Measurements from ENCODE around the gene PTPRB. TPM values are rescaled to one million over a fixed set of nuclear protein-coding genes. Genes with fewer than 3 reads are reported as not detected.

PTPRB gene
- total RNA-seq, 4 donors from 2014 or later, result 12.5 to 40.3 (median 26.8) TPM

GRCh38 chr12:70670948-70671347, 33.7 kb upstream of the PTPRB start:
- TF ChIP-seq POLR2A (IDR thresholded peaks at IDR 0.05), result no peak
- TF ChIP-seq POLR2AphosphoS5 (IDR thresholded peaks at IDR 0.05), result no peak
- TF ChIP-seq CTCF (IDR thresholded peaks at IDR 0.05), result no peak
- TF ChIP-seq EP300 (IDR thresholded peaks at IDR 0.05), result no peak
- no peak for ATAC-seq
- Histone ChIP-seq H3K4me3 (no peak overlapping the region), H3K4me1 (no peaks in the 10 kb centered on the region), H3K9me3 (no peaks in the 10 kb centered on the region), H3K36me3 (no peaks in the 10 kb centered on the region), H3K27me3 (no peaks in the 10 kb centered on the region), H3K27ac (no peak overlapping the region)
- WGBS, 2 donors (ENCODE audit: low coverage in 1 of 2), result 51 to 53% methylated on average over 3 of the region's 3 CpGs

DNA sequence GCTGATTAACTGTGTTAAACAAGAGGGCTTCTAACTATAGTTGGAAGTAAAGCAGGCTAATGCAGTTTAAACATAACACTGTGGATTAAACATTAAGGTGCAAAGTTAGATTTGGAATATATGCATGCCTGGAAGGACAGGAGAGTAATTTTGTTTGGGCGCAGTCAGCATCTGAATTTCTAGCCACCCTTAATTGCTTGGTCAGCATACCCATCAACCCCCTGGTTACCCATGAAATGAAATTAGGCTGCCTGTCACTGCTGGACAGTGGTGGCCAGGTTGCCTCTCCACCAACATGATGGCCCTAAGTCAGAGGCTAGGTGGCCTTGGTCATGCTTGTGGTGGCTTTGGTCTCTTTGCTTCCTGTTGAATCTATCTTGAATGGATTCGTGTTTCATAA, 30.0 kb upstream of the PTPRB start:
- Histone ChIP-seq H3K27ac (no peak overlapping the region), H3K4me1 (no peaks in the 10 kb centered on the region), H3K27me3 (no peaks in the 10 kb centered on the region), H3K4me3 (no peak overlapping the region), H3K9me3 (no peaks in the 10 kb centered on the region), H3K36me3 (no peaks in the 10 kb centered on the region)
- WGBS, 2 donors (ENCODE audit: low coverage in 1 of 2), result 95 to 100% methylated on average over 2 of the region's 2 CpGs
- ATAC-seq, result no peak
- no peak for TF ChIP-seq POLR2A (IDR thresholded peaks at IDR 0.05)
- TF ChIP-seq POLR2AphosphoS5 (IDR thresholded peaks at IDR 0.05), result no peak
- TF ChIP-seq EP300 (IDR thresholded peaks at IDR 0.05), result no peak
- TF ChIP-seq CTCF (IDR thresholded peaks at IDR 0.05), result no peak

DNA sequence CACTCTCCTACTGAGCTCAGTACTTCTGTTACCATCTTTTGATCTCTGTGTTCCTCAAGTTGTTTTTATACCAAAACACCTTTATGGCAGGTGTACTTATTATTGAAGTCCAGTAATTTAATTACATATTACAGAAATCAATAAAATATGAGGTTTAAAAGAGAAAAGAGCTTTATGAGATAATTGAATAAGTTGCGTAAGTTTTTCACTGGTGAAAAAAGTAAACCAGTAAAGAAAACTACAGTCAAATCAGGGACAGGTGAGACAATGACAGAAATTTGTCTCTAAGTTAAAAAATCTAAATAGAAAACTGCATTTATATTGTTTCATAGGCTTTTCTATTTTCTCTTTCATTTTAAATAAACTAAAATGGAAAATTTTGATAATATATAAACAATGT, 29.1 kb upstream of the PTPRB start:
- ATAC-seq, result no peak
- Histone ChIP-seq H3K4me1 (no peaks in the 10 kb centered on the region), H3K4me3 (no peak overlapping the region), H3K9me3 (no peaks in the 10 kb centered on the region), H3K27me3 (no peaks in the 10 kb centered on the region), H3K36me3 (no peaks in the 10 kb centered on the region), H3K27ac (no peak overlapping the region)
- WGBS, 2 donors (ENCODE audit: low coverage in 1 of 2), result 100% methylated on average over 1 of the region's 1 CpG; no CpG with 5 or more reads in 1 of the 2 donors
- TF ChIP-seq EP300 (IDR thresholded peaks at IDR 0.05) (no peak), POLR2A (IDR thresholded peaks at IDR 0.05) (no peak), POLR2AphosphoS5 (IDR thresholded peaks at IDR 0.05) (no peak), CTCF (IDR thresholded peaks at IDR 0.05) (no peak)

DNA sequence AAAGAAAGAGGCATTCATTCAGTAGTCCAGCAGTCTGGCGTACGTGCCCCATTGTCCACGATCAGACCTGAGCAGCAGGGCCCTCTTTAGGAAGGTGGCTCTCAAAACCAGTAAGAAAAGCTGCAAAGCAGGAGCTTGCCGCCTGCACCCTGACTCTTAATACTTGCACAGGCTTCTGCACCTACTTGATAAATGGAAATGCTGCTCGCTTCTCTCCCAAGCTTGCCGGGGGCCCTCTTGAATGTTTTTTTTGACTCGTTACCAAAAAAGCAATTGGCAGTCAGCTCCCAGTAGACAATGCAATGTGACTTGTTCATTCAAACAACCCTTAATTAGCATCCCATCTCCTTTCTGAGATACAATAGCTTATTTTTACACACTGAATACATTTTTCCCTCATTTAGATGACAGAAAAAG, 27.2 kb upstream of the PTPRB start:
- WGBS, 2 donors (ENCODE audit: low coverage in 1 of 2), result 29 to 49% methylated on average over 4 to 5 of the region's 7 CpGs
- TF ChIP-seq POLR2A (IDR thresholded peaks at IDR 0.05), result no peak
- no peak for TF ChIP-seq CTCF (IDR thresholded peaks at IDR 0.05)
- TF ChIP-seq EP300 (IDR thresholded peaks at IDR 0.05), result no peak
- Histone ChIP-seq H3K4me3 (no peak overlapping the region), H3K27me3 (no peaks in the 10 kb centered on the region), H3K4me1 (no peaks in the 10 kb centered on the region), H3K27ac (no peak overlapping the region), H3K36me3 (no peaks in the 10 kb centered on the region), H3K9me3 (no peaks in the 10 kb centered on the region)
- no peak for ATAC-seq

GRCh38 chr12:70663838-70664237, 26.6 kb upstream of the PTPRB start:
- Histone ChIP-seq H3K36me3 (no peaks in the 10 kb centered on the region), H3K27me3 (no peaks in the 10 kb centered on the region), H3K4me1 (no peaks in the 10 kb centered on the region), H3K27ac (no peak overlapping the region), H3K9me3 (no peaks in the 10 kb centered on the region), H3K4me3 (no peak overlapping the region)
- no peak for TF ChIP-seq EP300 (IDR thresholded peaks at IDR 0.05)
- TF ChIP-seq CTCF (IDR thresholded peaks at IDR 0.05), result no peak
- no peak for TF ChIP-seq POLR2AphosphoS5 (IDR thresholded peaks at IDR 0.05)
- TF ChIP-seq POLR2A (IDR thresholded peaks at IDR 0.05), result no peak
- WGBS, 2 donors (ENCODE audit: low coverage in 1 of 2), result 93 to 100% methylated on average over 1 of the region's 1 CpG
- no peak for ATAC-seq
